ENCODE results near the gene PRIM1.
"Not testable (repeated sequence)": the region's sequence is repeated elsewhere in the genome, so short reads cannot be mapped to it uniquely, and the experiment has no call there.

PRIM1 gene

DNA sequence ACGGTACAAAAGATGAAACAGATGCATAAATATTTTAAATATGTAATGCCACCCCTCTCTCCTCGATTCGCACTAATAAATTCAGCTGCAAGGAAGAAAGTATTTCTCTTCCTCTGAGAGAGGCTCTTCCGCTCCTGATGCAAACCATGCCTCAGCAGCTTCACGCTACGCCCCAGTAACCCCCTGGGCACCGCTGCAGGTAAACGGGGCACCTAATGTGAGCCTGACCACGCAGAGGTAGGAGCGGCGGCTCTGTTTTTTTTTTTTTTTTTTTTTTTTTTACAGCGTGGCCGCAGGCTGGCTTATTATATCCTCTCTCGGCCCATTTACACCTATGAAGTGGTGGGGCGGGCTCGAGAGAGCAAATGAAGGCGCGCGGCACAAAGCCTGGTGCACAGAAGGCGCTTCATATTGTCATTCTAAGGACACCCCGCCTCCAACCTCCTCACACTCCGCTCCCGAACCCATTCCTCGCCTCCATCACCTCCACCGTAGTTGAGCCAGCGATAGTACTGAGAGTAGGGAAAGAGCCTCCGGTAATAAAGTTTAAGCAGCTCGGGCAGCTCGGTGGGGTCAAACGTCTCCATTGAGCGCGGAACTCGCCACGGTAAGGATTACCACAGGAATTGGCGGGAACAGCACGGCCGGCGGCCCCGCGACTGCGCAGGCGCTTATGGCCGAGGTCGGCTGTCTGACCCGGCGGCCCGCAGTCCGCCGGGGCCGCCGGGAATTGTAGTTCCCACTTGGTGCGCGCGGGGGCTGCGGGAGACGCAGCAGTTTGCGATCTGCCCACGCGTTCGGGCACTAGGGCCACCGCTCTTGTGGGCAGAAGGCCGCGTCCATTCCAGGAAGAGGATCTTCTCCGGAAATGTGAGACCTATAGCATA lies at the start of gene PRIM1:
PRIM1 (minus strand) TSS at position 612 of the 887 bp plus-strand sequence; CDS start at position 587, 25 bp downstream.
- peak; percentile 47 for DNase-seq

DNA sequence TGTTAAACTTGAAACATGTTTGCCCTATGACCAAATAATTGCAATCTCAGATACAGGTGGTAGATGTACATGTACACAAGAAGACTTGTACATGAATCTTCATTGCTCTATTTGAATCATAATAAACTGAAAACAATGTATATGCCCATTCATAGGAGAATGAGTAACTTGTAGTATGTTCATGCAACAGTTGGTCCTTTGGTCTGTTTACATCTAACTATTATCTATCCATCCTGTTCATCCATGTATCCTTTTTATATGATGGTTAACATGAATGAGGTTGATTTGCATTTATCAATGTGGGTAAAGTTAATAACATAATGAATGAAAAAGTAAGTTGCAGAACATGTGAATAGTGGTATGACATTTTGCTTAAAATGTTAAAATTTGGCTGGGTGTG lies 48.1 kb upstream of the PRIM1 start:
- no peak for DNase-seq

DNA sequence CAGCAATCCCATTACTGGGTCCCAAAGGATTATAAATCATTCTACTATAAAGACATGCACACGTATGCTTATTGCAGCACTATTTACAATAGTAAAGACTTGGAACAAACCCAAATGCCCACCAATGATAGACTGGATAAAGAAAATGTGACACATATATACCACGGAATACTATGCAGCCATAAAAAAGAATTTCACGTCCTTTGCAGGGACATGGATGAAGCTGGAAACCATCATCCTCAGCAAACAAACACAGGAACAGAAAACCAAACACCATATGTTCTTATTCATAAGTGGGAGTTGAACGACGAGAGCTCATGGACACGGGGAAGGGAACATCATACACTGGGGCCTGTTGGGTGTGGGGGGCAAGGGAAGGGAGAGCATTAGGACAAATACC lies 47.2 kb upstream of the PRIM1 start:
- not testable (repeated sequence) for DNase-seq

DNA sequence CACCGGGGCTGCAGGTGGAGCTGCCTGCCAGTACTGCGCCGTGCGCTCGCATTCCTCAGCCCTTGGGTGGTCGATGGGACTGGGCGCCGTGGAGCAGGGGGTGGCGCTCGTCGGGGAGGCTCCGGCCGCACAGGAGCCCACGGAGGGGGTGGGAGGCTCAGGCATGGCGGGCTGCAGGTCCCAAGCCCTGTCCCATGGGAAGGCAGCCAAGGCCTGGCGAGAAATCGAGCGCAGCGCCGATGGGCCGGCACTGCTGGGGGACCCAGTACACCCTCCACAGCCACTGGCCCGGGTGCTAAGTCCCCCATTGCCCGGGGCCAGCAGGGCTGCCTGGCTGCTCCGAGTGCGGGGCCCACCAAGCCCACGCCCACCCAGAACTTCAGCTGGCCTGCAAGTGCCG lies 43.7 kb upstream of the PRIM1 start:
- not testable (repeated sequence) for DNase-seq

DNA sequence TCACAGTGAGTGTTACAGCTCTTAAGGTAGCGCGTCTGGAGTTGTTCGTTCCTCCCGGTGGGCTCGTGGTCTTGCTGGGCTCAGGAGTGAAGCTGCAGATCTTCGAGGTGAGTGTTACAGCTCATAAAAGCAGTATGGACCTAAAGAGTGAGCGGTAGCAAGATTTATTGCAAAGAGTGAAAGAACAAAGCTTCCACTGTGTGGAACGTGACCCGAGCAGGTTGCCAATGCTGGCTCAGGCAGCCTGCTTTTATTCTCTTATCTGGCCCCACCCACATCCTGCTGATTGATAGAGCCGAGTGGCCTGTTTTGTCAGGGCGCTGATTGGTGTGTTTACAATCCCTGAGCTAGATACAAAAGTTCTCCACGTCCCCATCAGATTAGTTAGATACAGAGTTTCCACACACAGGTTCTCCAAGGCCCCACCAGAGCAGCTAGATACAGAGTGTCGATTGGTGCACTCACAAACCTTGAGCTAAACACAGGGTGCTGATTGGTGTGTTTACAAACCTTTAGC lies 43.0 kb upstream of the PRIM1 start:
- not testable (repeated sequence) for DNase-seq

DNA sequence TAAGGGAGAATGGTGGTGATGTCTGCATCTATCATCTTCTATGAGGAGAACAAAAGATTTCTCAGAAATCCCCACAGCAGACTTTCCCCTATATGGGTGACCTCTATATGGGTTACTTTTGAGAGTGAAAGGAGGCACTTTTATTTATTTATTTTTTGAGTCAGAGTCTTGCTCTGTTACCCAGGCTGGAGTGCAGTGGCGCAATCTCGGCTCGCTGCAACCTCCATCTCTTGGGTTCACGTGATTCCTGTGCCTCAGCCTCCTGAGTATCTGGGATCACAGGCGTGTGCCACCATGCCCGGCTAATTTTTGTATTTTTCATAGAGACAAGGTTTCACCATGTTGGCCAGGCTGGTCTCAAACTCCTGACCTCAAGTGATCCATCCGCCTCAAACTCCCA lies 41.0 kb upstream of the PRIM1 start:
- not testable (repeated sequence) for DNase-seq

DNA sequence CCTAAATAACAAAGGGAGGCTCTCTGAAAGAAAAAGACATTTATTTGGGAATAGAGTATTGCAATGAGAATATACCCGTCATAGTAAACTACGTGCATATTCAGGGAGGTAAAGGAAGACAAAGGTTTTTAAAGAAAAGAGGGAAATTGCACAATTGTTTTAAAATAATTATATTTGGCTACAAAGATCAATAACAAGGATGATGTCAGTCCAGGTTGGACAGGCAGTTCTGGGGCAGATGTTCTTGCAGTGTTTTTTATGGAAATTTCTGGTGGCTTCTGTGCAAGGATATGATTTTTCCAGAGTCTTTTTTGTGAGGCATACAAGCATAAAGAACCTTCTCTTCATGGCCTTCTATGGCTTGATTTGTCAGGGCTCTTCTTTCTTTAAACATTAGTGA lies 40.6 kb upstream of the PRIM1 start:
- no peak for DNase-seq

DNA sequence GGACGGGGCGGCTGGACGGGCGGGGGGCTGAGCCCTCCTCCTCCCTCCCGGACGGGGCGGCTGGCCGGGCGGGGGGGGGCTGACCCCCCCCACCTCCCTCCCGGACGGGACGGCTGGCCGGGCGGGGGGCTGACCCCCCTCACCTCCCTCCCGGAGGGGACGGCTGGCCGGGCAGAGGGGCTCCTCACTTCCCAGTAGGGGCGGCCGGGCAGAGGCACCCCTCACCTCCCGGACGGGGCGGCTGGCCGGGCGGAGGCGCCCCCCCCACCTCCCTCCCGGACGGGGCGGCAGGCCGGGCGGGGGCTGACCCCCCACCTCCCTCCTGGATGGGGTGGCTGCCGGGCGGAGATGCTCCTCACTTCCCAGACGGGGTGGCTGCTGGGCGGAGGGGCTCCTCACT lies 37.3 kb upstream of the PRIM1 start:
- not testable (repeated sequence) for DNase-seq

DNA sequence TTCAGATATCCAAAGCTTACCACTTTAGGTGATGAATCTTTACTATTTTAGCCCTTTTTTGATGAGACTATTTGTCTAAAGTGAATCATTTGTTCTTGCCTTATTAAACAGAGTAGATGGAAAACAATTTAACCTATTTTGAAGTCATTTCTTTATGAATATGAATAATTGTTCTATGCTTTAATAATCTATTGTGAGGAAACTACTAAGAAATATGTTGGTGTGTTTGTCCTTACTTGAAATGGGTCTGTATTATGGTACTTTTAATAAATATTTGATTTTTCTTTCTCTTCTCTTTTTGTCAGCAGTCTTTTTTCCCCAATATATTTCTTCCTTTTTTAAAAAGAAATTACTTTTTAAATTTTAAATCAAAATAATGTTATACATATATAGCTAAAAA lies 35.4 kb upstream of the PRIM1 start:
- DNase-seq, result no peak

DNA sequence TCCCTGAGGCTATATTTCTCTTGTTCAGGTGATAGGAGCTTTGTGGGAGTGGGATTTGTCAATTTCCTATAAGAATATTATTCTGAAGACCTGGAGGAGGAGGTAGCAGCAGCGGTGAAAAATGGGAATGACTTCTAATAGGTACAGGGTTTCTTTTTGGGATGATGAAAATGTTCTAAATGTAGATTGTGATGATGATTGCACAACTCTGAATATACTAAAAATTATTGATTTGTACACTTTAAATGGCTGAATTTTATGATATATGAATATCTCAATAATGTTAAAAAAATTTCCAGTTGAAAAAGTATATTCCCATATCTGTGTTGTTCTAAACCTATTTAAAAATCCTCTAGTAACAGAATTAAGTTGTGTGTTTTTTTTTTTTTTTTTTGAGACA lies 33.8 kb upstream of the PRIM1 start:
- DNase-seq, result no peak

DNA sequence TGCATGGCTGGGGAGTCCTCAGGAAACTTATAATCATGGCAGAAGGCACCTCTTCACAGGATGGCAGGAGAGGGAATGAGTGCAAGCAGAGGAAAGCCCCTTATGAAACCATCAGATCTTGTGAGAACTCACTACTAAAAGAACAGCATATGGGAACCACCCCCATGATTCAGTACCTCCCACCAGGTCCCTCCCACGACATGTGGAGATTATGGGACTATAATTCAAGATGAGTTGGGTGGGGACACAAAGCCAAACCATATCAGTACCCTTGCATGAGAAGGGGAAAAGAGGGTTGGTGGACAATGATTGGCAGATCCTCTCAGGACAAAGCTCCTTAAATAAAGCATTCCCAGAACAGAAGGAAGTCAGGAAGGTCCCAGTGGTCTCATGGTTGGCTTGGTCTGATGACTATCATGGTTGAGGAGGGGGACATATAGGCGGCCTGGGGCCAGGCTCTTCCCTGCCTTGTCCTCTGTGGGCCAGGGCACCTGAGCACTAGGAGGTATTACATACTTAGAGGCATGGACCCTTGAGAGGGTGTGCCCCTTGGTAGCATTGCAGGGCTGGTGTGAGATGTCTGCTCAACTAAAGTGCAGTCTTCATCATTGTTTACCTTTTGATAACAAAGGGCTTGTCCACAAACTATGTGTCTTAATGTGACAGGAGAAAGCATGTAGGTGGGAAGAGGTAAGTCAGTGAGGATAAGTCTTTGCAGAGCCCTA lies 33.2 kb upstream of the PRIM1 start:
- no peak for DNase-seq

DNA sequence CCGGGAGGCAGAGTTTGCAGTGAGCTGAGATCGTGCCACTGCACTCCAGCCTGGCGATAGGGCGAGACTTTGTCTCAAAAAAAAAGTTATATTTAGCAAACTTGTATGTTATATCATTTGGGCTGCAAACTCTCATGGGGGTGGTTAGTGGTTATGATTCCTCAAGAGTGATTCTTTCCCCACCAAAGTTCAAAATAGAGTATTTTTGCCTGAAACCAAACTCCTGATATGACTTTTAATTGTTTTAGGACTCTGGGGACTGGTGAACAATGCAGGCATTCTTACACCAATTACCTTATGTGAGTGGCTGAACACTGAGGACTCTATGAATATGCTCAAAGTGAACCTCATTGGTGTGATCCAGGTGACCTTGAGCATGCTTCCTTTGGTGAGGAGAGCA lies 29.6 kb upstream of the PRIM1 start:
- DNase-seq, result no peak

DNA sequence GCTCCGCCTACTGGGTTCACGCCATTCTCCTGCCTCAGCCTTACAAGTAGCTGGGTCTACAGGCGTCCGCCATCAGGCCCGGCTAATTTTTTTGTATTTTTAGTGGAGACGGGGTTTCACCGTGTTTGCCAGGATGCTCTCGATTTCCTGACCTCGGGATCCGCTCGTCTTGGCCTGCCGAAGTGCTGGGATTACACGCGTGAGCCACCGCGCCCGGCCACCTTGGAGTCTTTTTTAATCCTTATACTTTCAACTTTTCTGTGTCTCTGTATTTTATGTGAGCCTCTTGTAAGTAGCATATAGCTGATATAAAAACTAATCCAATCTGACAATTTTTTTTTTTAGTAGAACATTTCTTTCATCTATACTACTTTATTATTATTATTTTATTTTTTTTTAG lies 26.6 kb upstream of the PRIM1 start:
- DNase-seq, result no peak

DNA sequence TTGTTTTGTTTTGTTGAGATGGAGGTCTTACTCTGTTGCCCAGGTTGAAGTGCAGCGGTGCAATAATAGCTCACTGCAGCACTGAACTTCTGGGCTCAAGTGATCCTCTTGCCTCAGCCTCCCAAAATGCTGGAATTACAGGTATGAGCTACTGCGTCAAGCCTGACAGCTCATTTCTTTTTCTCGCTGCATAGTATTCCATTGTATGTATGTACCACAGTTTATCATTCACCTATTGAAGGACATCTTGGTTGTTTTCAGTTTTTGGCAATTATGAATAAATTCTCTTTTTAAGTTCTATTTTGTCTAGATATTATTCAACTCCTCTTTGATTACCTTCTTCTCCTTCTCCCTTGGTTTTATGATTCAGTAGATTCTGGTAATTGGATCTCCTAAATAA lies 24.5 kb upstream of the PRIM1 start:
- no peak for DNase-seq

DNA sequence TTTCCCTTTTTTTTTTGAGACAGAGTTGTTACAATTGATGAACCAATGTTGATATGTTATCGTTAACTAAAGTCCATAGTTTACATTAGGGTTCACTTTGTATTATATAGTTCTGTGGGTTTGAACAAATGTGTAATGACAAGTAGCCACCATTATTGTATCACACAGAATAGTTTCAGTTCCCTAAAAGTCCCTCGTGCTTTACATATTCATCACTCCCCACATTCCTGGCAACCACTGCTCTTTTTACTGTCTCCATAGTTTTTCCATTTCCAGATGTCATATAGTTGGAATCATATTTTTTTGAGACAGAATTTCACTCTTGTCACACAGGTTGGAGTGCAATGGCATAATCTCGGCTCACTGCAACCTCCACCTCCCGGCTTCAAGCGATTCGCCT lies 23.5 kb upstream of the PRIM1 start:
- no peak for DNase-seq

DNA sequence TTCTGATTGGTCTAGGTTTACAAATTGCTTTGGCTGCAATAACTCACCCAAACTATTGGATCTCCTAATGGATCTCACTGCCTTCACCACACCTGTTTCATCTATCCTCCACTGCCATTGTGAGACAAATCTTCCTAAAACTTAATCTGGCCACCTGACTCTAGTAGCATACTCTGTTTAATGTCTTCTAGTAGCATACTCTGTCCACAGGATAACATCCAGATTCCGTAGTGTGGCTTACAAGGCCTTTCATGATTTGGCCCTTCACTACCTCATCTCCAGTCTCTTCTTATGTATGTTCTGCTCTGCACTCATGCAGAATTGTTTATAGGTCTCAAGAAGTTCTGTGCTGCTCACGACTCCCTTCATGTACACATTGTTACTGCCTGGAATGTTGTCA lies 21.0 kb upstream of the PRIM1 start:
- DNase-seq, result no peak

DNA sequence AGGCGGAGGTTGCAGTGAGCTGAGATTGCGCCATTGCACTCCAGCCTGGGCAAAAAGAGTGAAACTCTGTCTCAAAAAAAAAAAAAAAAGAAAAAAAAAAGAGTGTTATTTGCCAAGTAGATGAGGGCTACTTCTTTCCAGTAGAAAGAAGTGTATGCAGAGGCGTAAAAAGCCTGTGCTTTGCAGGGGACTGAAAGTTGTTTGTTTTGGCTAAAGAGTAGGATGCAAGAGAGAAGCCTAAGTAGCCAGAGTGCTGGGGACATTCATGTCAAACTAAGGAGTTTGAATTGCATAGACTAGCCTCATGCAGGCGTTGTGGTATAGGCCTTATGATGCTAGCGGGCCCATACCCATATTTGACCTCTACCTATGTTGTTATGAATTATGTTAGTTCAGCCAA lies 20.5 kb upstream of the PRIM1 start:
- DNase-seq, result no peak

DNA sequence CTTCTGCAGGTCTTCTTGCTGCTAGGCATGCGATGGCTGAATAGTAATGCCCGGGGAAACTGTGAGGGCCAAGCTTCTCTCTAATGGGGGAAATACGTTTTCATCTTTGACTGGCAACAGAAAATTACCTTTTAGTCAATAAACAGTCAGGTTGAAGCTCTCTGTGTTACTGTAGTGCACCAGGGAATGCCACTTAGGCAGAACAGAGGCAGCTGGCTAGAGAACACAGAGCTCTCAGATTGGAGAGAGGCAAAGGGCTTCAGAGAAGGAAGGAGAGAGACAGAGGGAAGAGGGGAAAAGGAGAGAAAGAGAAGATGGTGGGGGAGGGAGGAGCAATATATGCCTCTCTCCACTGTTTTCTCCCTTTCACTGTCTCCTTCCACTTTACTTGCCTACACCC lies 17.7 kb upstream of the PRIM1 start:
- DNase-seq, result no peak

DNA sequence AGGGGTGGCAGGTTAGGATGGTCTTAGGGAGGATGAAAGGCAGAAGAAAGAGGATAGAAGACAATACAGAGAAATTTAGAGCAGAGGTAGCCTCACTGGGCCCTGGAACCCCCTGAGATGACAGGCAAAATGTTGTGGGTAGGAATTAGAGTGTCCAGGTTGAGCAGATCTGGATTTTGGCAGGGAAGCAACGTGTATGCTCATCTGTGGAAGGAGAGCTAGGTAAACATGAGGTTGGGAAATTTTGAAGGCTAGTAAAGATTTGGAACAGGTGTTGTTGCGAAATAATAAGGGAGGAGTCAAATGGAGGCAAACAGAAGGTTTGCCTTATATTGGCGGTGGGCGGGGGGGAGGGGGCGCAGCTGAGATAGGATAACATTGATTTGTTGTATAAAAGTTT lies 16.3 kb upstream of the PRIM1 start:
- DNase-seq, result no peak

DNA sequence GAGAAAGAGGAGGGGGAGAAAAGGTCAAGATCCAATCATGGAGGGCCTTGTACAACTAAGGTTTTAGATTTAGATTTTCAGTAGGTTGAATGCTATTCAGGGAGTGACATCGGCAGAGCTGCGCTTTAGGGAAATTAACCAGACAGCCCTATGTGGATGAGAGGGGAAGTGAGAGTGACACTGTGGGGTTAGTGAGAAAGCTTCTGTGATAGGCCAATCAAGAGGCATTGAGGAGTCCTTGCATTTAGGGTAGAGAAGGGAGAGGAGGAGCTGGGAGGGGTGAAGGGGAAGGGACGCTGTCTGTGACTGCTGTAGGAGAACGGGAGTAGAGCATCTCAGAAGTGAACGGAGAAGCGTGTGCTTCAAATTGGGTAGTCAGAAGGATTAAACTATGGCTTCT lies 14.4 kb upstream of the PRIM1 start:
- no peak for DNase-seq

DNA sequence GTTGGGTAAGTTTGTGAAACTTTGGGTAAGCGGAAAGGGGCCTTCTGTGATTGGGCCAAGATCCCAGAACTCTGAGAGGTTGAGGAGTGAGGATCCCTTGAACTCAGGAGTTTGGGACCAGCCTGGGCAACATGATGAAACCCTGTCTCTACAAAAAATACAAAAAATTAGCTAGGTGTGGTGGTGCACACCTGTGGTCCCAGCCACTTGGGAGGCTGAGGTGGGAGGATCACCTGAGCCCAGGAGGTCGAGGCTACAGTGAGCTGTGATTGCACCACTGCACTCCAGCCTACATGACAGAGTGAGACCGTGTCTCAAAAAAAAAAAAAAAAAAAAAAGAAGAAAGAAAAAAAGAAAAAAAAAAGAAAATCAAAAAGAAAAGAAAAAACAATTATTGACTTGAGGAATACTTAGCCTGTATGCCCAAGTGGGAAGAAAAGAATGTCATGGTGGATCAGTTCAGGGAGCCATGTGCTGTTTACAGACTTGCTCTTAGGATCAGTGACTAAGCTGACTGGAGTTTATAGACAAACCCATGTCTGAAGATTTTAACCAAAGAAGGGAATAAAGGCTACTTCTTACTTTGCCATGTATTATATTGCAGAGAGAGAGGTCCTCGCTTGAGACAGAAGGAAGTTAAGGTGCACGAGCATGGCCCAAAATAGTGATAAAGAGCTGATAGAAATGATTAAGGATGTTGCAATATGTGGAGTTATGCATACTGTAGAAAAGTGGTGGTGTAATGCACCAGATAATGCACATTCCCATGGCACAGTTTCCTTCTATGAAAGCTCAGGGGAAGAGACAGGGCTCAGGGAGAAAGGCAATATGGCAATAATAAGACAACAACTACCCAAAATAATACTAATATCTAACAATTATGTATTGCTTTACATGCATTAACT lies 11.9 kb upstream of the PRIM1 start:
- no peak for DNase-seq

DNA sequence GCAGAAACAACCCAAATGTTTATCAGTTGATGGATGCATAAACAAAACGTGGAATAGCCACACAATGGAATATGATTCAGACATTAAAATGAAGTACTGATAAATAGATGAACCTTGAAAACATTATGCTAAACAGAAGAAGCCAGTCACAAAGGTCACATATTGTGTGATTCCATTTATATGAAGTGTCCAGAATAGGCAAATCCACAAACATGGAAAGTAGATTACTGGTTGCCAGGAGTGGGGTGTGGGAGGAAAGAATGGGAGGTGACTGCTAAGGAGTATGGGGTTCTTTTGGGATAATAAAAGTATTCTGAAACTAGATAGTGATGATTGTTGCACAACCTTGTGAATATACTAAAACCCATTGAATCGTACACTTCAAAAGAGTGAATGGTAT lies 9.7 kb upstream of the PRIM1 start:
- no peak for DNase-seq

DNA sequence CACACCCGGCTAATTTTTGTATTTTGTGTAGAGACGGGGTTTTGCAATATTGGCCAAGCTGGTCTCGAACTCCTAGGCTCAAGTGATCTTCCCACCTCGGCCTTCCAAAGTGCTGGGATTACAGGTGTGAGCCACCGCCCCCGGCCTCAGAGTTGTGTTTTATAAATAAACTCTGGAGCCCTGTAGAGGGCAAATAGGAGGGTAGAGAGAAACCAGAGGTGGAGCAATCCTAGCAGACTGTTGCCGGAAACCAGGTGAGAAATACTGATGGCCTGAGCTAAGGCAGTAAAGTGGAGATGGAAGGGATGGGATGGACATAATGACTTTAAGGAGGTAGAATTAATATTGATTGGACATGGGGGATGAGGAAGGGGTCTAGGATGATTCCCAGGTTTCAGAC lies 8.3 kb upstream of the PRIM1 start:
- DNase-seq, result no peak
